B cell (primary cell): ENCODE data around the gene WDR41.

Source experiments
- EZH2 ChIP-seq: IDR thresholded peaks from 2 replicates; pipeline ENCODE4 v1.6.1; 2012; ENCODE audit warnings: borderline replicate concordance, low read depth, mild to moderate bottlenecking, moderate library complexity, low read length; ENCODE audit not compliant: insufficient read depth, poor library complexity, severe bottlenecking
- TF ChIP-seq, protein P1 (sequence below): fragments of 200-600 bp; IDR thresholded peaks from one replicate; pipeline ENCODE4 v1.8.0; 2022; ENCODE audit warnings: antibody characterized with exemption, mild to moderate bottlenecking

DNA sequence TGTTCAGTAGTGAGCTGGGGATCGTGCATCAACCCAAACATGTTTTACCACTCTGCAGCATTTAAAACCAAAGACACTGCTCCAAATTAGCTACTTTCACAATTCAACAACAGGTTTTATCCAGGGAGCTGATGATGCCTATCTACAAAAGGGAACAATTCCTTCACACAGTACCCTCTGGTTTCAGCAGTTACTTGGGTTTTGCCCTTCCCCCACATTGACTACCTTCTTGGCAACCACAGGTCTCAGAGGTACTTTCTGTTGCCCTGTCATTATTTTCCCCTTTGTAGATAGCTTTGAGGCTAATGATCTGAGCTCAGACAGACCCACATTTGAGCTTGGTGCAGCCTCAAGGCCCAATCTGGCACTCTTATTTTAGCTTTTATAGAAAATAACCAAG, 96.1 kb downstream of the WDR41 start:
- TF ChIP-seq, protein P1, sequence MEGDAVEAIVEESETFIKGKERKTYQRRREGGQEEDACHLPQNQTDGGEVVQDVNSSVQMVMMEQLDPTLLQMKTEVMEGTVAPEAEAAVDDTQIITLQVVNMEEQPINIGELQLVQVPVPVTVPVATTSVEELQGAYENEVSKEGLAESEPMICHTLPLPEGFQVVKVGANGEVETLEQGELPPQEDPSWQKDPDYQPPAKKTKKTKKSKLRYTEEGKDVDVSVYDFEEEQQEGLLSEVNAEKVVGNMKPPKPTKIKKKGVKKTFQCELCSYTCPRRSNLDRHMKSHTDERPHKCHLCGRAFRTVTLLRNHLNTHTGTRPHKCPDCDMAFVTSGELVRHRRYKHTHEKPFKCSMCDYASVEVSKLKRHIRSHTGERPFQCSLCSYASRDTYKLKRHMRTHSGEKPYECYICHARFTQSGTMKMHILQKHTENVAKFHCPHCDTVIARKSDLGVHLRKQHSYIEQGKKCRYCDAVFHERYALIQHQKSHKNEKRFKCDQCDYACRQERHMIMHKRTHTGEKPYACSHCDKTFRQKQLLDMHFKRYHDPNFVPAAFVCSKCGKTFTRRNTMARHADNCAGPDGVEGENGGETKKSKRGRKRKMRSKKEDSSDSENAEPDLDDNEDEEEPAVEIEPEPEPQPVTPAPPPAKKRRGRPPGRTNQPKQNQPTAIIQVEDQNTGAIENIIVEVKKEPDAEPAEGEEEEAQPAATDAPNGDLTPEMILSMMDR: no peak
- TF ChIP-seq EZH2: no peak
